OCI-LY1 (cell line): ENCODE results near the gene CHST15.

ENCODE experiments used
- H2AFZ ChIP-seq: fragments of 200-600 bp; sonication (generic), shearing (Covaris generic); 2 replicates; pipeline ENCODE4 v1.6.0; 2014; ENCODE audit warnings: antibody characterized with exemption, mild to moderate bottlenecking, low read length
- H3F3A ChIP-seq: fragments of 200-600 bp; sonication (generic), shearing (Covaris generic); 2 replicates; pipeline ENCODE4 v1.6.0; 2014; ENCODE audit warnings: mild to moderate bottlenecking, antibody characterized with exemption, low read length, moderate library complexity; ENCODE audit not compliant: insufficient read depth
- H3K27ac ChIP-seq: fragments of 200-600 bp; sonication (generic); 2 replicates; pipeline ENCODE4 v1.5.1; 2014; ENCODE audit warnings: low read length, mixed run types, mild to moderate bottlenecking, low read depth; ENCODE audit not compliant: poor library complexity, severe bottlenecking
- H3K27me3 ChIP-seq: fragments of 200-600 bp; sonication (generic); 2 replicates; pipeline ENCODE4 v1.6.0; 2014; ENCODE audit warnings: antibody characterized with exemption, mild to moderate bottlenecking, low read length, moderate library complexity; ENCODE audit not compliant: insufficient read depth
- H3K36me3 ChIP-seq: fragments of 200-600 bp; sonication (generic); 2 replicates; pipeline ENCODE4 v1.6.1; 2014; ENCODE audit warnings: mild to moderate bottlenecking, antibody characterized with exemption, low read length, moderate library complexity, mixed read lengths; ENCODE audit not compliant: insufficient read depth
- H3K4me1 ChIP-seq: fragments of 200-600 bp; sonication (generic); 2 replicates; pipeline ENCODE4 v1.5.1; 2014; ENCODE audit warnings: mild to moderate bottlenecking, low read length, moderate library complexity; ENCODE audit not compliant: insufficient read depth, severe bottlenecking
- H3K4me2 ChIP-seq: fragments of 200-600 bp; sonication (generic), shearing (Covaris generic); 2 replicates; pipeline ENCODE4 v1.6.1; 2014; ENCODE audit warnings: low read length
- H3K4me3 ChIP-seq: fragments of 200-600 bp; sonication (generic); 2 replicates; pipeline ENCODE4 v1.5.1; 2014; ENCODE audit warnings: low read length, low read depth, mild to moderate bottlenecking, mixed read lengths; ENCODE audit not compliant: poor library complexity, severe bottlenecking
- H3K79me2 ChIP-seq: fragments of 200-600 bp; shearing (Covaris generic); 2 replicates; pipeline ENCODE4 v1.6.1; 2016; ENCODE audit warnings: mixed run types, low read length, mixed read lengths; ENCODE audit not compliant: insufficient read depth
- H3K9ac ChIP-seq: fragments of 200-600 bp; sonication (generic), shearing (Covaris generic); 2 replicates; pipeline ENCODE4 v1.6.1; 2014; ENCODE audit warnings: mild to moderate bottlenecking, low read length, mixed read lengths
- H3K9me2 ChIP-seq: fragments of 200-600 bp; sonication (generic), shearing (Covaris generic); 2 replicates; pipeline ENCODE4 v1.6.1; 2014; ENCODE audit warnings: low read depth, mild to moderate bottlenecking, low read length, mixed read lengths
- H3K9me3 ChIP-seq: fragments of 200-600 bp; shearing (Covaris generic); 2 replicates; pipeline ENCODE4 v1.6.1; 2014; ENCODE audit warnings: low read length, mixed read lengths
- H4K20me1 ChIP-seq: fragments of 200-600 bp; sonication (generic), shearing (Covaris generic); 2 replicates; pipeline ENCODE4 v1.6.0; 2016; ENCODE audit warnings: mild to moderate bottlenecking, low read length; ENCODE audit not compliant: insufficient read depth
- EZH2 ChIP-seq: fragments of 200-600 bp; sonication (generic), shearing (Covaris generic); IDR thresholded peaks from 2 replicates; pipeline ENCODE4 v1.8.0; 2017; ENCODE audit warnings: borderline replicate concordance, mixed run types, mild to moderate bottlenecking, antibody characterized with exemption, low read length, moderate library complexity, mixed read lengths
- TF ChIP-seq, protein P1 (sequence below): fragments of 200-600 bp; sonication (generic), shearing (Covaris generic); IDR thresholded peaks from 2 replicates; pipeline ENCODE4 v1.5.1; 2017; ENCODE audit warnings: mild to moderate bottlenecking, antibody characterized with exemption, low read length, moderate library complexity, mixed read lengths

The CHST15 gene, protein sequence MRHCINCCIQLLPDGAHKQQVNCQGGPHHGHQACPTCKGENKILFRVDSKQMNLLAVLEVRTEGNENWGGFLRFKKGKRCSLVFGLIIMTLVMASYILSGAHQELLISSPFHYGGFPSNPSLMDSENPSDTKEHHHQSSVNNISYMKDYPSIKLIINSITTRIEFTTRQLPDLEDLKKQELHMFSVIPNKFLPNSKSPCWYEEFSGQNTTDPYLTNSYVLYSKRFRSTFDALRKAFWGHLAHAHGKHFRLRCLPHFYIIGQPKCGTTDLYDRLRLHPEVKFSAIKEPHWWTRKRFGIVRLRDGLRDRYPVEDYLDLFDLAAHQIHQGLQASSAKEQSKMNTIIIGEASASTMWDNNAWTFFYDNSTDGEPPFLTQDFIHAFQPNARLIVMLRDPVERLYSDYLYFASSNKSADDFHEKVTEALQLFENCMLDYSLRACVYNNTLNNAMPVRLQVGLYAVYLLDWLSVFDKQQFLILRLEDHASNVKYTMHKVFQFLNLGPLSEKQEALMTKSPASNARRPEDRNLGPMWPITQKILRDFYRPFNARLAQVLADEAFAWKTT

DNA sequence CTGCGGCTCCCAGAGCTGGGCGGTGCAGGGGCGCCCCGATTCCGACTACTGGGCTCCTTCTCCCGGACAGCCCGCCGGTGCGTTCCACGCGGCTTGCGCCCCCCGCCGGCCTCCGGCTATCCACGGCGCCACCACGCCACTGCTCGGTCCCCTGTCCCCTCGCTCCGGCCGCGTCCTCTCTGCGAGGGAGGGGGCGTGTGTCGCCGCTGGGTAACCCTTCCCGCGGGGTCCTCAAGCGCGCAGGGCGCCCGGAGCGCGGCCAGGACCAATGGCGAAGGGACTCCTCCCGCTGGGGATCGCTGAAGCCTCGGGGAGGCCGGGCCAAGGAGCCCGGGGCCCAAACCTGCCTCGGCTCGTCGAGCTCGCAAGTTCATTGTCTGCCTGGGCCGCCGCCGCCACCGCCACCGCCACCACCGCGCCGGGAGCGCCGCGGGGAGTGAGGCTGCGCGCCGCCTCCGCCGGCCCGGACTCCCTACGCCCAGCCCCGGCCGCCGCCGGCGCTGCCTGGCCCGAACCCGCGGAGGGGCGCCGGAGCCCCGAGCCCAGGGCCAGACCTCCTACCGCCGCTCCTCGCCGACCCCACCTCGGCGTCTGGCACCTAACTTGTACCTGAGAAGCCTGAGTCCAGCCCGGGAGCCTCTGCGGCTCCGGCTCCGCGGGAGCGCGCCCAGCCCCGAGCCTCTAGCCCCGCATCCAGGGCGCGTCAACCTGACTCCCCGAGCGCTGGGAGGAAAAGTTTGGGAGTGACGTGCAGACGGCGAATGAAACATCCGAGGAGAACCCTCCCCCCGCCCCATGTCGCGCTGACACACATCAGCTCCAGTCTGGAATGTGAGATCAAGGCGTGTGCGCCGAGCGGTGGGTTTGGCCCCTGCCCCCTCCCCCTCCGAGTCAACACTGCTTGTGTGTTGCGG lies at the start of gene CHST15:
CHST15 (minus strand) TSS at position 739 of the 914 bp plus-strand sequence. CDS start 47,386 bp downstream, outside the sequence.
- H3K9ac ChIP-seq: peak within 1 kb of the TSS; percentile 74

DNA sequence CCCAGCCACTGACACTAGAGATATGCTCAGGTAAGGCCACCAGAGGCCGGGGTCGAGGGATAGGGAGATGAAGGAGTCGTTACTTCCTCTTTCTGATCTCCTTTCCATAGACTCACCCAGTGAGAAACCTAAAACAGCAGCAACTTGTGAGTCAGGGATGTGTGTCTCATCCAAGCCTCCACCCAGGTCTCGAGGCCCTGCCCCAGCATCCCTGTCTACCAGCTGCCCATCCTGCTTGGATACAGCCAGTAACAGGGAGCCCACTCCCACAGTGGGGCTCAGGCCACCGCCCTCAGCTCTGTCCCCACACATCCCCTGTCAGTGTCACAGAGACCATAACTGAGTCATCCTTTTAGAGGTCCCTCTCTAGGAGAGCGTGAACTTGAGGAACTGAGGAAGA lies 49.6 kb upstream of the CHST15 start:
- H3K27me3 ChIP-seq: no peaks in the 10 kb centered on the region
- no peak overlapping the region for H2AFZ ChIP-seq
- peaks cover 5% of the 10 kb centered on the region; the same call in 1 of the 2 replicates for H3K9me3 ChIP-seq
- H3K9ac ChIP-seq: peak overlapping the region; percentile 88
- no peaks in the 10 kb centered on the region for H3F3A ChIP-seq
- H4K20me1 ChIP-seq: no peaks in the 10 kb centered on the region
- H3K4me1 ChIP-seq: peaks cover 78% of the 10 kb centered on the region
- no peaks in the 10 kb centered on the region for H3K9me2 ChIP-seq
- peak overlapping the region; percentile 89 for H3K27ac ChIP-seq
- TF ChIP-seq EZH2: no peak
- TF ChIP-seq, protein P1, sequence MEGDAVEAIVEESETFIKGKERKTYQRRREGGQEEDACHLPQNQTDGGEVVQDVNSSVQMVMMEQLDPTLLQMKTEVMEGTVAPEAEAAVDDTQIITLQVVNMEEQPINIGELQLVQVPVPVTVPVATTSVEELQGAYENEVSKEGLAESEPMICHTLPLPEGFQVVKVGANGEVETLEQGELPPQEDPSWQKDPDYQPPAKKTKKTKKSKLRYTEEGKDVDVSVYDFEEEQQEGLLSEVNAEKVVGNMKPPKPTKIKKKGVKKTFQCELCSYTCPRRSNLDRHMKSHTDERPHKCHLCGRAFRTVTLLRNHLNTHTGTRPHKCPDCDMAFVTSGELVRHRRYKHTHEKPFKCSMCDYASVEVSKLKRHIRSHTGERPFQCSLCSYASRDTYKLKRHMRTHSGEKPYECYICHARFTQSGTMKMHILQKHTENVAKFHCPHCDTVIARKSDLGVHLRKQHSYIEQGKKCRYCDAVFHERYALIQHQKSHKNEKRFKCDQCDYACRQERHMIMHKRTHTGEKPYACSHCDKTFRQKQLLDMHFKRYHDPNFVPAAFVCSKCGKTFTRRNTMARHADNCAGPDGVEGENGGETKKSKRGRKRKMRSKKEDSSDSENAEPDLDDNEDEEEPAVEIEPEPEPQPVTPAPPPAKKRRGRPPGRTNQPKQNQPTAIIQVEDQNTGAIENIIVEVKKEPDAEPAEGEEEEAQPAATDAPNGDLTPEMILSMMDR: no peak
- H3K79me2 ChIP-seq: peaks cover 31% of the 10 kb centered on the region
- H3K36me3 ChIP-seq: peaks cover 36% of the 10 kb centered on the region
- H3K4me2 ChIP-seq: peak overlapping the region; percentile 80
- H3K4me3 ChIP-seq: peak overlapping the region; percentile 72

More for the DNA sequence above, at the start of gene CHST15:
- H3K9me2 ChIP-seq: no peaks in the 10 kb centered on the region
- no peaks in the 10 kb centered on the region for H3K79me2 ChIP-seq
- no peaks in the 10 kb centered on the region for H4K20me1 ChIP-seq
- H3K4me2 ChIP-seq: peak within 1 kb of the TSS; percentile 75
- H3K4me1 ChIP-seq: peaks cover 57% of the 10 kb centered on the region
- H3K4me3 ChIP-seq: peak within 1 kb of the TSS; percentile 67
- H3K36me3 ChIP-seq: peaks cover 10% of the 10 kb centered on the region; the same call in 1 of the 2 replicates
- H3K9me3 ChIP-seq: no peaks in the 10 kb centered on the region
- TF ChIP-seq, protein P1: peak; percentile 25; the same call in 1 of the 2 replicates
- no peak for TF ChIP-seq EZH2
- H3K27me3 ChIP-seq: no peaks in the 10 kb centered on the region; the same call in 1 of the 2 replicates
- H2AFZ ChIP-seq: no peak within 1 kb of the TSS
- H3F3A ChIP-seq: no peaks in the 10 kb centered on the region
- peak within 1 kb of the TSS; percentile 40 for H3K27ac ChIP-seq

DNA sequence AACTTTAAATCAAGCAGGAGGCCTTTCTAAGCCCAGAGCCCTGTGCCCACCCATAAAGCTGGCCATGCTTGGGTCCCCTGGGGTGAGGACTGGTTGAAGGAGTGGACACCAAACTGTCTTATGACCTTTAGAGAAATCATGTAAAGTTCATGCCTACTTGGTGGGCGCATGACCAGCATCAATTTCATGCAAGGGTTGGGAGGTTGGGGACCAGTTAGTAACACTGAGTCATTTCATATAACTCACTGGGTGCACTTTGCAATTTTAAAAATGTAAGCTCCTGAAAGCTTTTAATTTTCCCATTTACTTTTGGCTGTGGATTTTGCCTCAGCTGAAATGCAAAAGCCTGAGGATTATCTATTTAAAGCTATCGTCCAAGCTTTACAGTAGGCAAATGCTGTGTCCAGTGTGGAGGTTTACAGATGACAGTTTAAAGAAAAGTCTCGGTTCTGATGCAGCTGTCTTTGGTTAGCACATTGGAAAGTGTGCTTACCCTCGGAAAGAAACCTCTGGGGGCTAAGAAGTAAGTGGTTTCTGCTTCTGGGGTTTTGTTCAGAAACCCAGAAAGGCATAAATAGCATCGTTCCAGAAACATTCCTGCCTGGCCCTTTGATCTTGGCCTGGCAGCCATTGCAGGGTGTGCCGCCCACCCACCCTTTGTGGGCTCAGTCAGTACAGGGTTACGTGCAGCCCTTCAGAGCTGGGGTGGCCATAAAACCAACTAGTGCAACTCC lies 48.8 kb upstream of the CHST15 start:
- no peak overlapping the region for H2AFZ ChIP-seq
- peak overlapping the region; percentile 88 for H3K9ac ChIP-seq
- H3K4me3 ChIP-seq: peak overlapping the region; percentile 72
- H3K9me2 ChIP-seq: no peaks in the 10 kb centered on the region
- no peaks in the 10 kb centered on the region for H3F3A ChIP-seq
- H3K4me2 ChIP-seq: peak overlapping the region; percentile 80
- TF ChIP-seq EZH2: no peak
- TF ChIP-seq, protein P1: no peak
- peak overlapping the region; percentile 89 for H3K27ac ChIP-seq
- H3K36me3 ChIP-seq: peaks cover 44% of the 10 kb centered on the region
- no peaks in the 10 kb centered on the region for H3K27me3 ChIP-seq
- peaks cover 77% of the 10 kb centered on the region for H3K4me1 ChIP-seq
- H4K20me1 ChIP-seq: no peaks in the 10 kb centered on the region
- peaks cover 31% of the 10 kb centered on the region for H3K79me2 ChIP-seq
- peaks cover 5% of the 10 kb centered on the region; the same call in 1 of the 2 replicates for H3K9me3 ChIP-seq
